Chondrocyte (in vitro differentiated cells): ENCODE results near the gene APBA1. TPM values are rescaled to one million over a fixed set of nuclear protein-coding genes. Genes with fewer than 3 reads are reported as not detected.

Experiments used
- DNase-seq: peaks from one replicate; pipeline ENCODE4 v3.0.0; 2021; ENCODE audit warnings: mixed read lengths, low spot score
- H3K27ac Mint-ChIP-seq: one replicate; pipeline ENCODE4 v1.8.0; 2021; ENCODE audit warnings: mild to moderate bottlenecking, moderate library complexity, mixed read lengths; ENCODE audit not compliant: unreplicated experiment
- H3K27me3 Mint-ChIP-seq: 2 replicates; pipeline ENCODE4 v1.8.0; 2021; ENCODE audit warnings: low read depth, mixed read lengths
- H3K36me3 Mint-ChIP-seq: 2 replicates; pipeline ENCODE4 v1.8.0; 2021; ENCODE audit warnings: low read depth, mixed read lengths
- H3K4me1 Mint-ChIP-seq: 2 replicates; pipeline ENCODE4 v1.8.0; 2021; ENCODE audit warnings: low read depth, mild to moderate bottlenecking, mixed read lengths
- H3K4me3 Mint-ChIP-seq: one replicate; pipeline ENCODE4 v1.8.0; 2021; ENCODE audit warnings: mild to moderate bottlenecking, moderate library complexity, mixed read lengths; ENCODE audit not compliant: unreplicated experiment
- H3K9me3 Mint-ChIP-seq: 2 replicates; pipeline ENCODE4 v1.8.0; 2021; ENCODE audit warnings: low read depth, mixed read lengths
- CTCF ChIP-seq: fragments of 200-600 bp; sonication (generic); IDR thresholded peaks from 2 replicates; pipeline ENCODE4 v1.5.0; 2021; ENCODE audit warnings: antibody characterized with exemption, mild to moderate bottlenecking, moderate library complexity
- total RNA-seq: library from RNA; stranded (reverse); gene quantifications from 3 replicates; pipeline ENCODE4 v1.2.1, GENCODE V29; 2021

Gene APBA1
- total RNA-seq, 1 donor from 2014 or later, result 12.3 TPM

- no peak overlapping the region for H3K27ac Mint-ChIP-seq
- H3K4me3 Mint-ChIP-seq, result no peak overlapping the region
- no peaks in the 10 kb centered on the region for H3K9me3 Mint-ChIP-seq
- TF ChIP-seq CTCF, result no peak
- peaks cover 4% of the 10 kb centered on the region for H3K4me1 Mint-ChIP-seq
- H3K36me3 Mint-ChIP-seq, result no peaks in the 10 kb centered on the region
- DNase-seq, result no peak
- H3K27me3 Mint-ChIP-seq, result no peaks in the 10 kb centered on the region
These were observed 83.0 kb downstream of the APBA1 start for GRCh38 chr9:69589156-69589555.

- no peaks in the 10 kb centered on the region for H3K36me3 Mint-ChIP-seq
- TF ChIP-seq CTCF, result no peak
- no peaks in the 10 kb centered on the region for H3K9me3 Mint-ChIP-seq
- no peak overlapping the region for H3K4me3 Mint-ChIP-seq
- H3K27ac Mint-ChIP-seq, result no peak overlapping the region
- DNase-seq, result no peak
- H3K4me1 Mint-ChIP-seq, result no peaks in the 10 kb centered on the region
- H3K27me3 Mint-ChIP-seq, result no peaks in the 10 kb centered on the region
These were observed 86.6 kb downstream of the APBA1 start for GRCh38 chr9:69585571-69585970.

DNA sequence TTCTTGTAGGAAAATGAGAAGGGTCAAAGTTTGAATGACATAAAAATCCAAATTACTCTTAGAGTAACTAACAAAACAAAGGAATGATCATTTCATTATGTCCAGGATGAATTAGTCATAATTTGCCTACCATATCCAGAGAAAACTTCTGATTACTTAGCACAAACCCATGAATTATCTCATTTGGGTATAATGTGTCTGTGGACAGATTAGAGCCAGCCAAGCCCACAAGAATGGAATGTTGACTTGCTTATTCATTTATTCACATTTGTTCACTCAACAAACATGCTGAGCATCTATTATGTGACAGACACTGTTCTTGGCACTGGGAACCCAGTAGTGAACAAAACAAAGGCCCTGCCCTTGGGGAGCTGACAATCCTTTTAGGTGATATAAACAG lies 87.4 kb downstream of the APBA1 start:
- TF ChIP-seq CTCF, result no peak
- H3K9me3 Mint-ChIP-seq, result no peaks in the 10 kb centered on the region
- no peaks in the 10 kb centered on the region for H3K27me3 Mint-ChIP-seq
- no peaks in the 10 kb centered on the region for H3K4me1 Mint-ChIP-seq
- no peak overlapping the region for H3K27ac Mint-ChIP-seq
- no peak for DNase-seq
- H3K36me3 Mint-ChIP-seq, result no peaks in the 10 kb centered on the region
- no peak overlapping the region for H3K4me3 Mint-ChIP-seq

GRCh38 chr9:69583645-69584234 lies 88.4 kb downstream of the APBA1 start:
- H3K4me3 Mint-ChIP-seq, result no peak overlapping the region
- H3K4me1 Mint-ChIP-seq, result no peaks in the 10 kb centered on the region
- H3K27me3 Mint-ChIP-seq, result no peaks in the 10 kb centered on the region
- H3K9me3 Mint-ChIP-seq, result no peaks in the 10 kb centered on the region
- no peak overlapping the region for H3K27ac Mint-ChIP-seq
- DNase-seq, result no peak
- H3K36me3 Mint-ChIP-seq, result no peaks in the 10 kb centered on the region
- no peak for TF ChIP-seq CTCF

DNA sequence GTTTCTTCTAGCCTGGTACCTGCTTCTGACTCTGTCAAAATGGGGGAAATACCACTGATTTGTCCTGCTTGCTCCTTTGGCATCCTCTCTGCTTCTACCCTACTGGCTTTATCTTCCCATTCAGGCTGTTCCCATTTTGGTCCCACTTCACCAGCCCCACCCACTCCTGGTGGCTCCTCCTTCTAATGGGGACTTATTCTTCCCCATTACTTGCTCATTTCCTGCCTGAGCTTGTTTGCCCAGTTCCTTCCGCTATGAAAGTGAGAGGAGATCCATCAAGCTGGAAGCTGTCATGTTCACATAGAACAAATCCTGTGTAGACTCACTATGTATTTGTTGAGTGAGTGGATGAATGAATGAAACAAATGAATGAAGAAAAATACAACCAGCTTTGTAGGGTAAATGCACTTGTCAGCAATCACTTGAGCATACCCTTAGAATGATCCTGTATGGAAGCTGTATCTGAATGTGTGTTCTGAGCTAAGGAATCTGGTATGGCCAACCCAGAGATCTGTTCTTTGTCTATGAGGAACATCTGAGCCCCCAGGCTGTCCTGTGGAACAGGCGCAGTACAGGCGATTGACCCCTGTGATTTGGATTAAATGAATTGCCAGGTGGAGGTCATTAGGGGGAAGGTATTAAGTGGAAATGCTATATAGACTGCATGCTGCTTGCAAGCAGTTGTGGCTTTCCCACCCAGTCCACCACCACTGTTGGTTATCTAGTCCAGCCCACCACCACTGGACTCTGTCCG lies 89.5 kb downstream of the APBA1 start:
- H3K27ac Mint-ChIP-seq, result no peak overlapping the region

More for the DNA sequence above, 89.5 kb downstream of the APBA1 start:
- no peaks in the 10 kb centered on the region for H3K9me3 Mint-ChIP-seq
- H3K36me3 Mint-ChIP-seq, result no peaks in the 10 kb centered on the region
- H3K4me3 Mint-ChIP-seq, result no peak overlapping the region
- no peak for TF ChIP-seq CTCF
- no peaks in the 10 kb centered on the region for H3K4me1 Mint-ChIP-seq
- no peaks in the 10 kb centered on the region for H3K27me3 Mint-ChIP-seq
- no peak for DNase-seq
